HG03039 (cell line): ENCODE data around the gene LDLR.

Source experiments
- ATAC-seq: cut with Tn5 transposase; IDR thresholded peaks from one replicate; pipeline ENCODE4 v1.9.1; 2021; ENCODE audit warnings: mild to moderate bottlenecking, moderate library complexity; ENCODE audit not compliant: unreplicated experiment

LDLR gene

DNA sequence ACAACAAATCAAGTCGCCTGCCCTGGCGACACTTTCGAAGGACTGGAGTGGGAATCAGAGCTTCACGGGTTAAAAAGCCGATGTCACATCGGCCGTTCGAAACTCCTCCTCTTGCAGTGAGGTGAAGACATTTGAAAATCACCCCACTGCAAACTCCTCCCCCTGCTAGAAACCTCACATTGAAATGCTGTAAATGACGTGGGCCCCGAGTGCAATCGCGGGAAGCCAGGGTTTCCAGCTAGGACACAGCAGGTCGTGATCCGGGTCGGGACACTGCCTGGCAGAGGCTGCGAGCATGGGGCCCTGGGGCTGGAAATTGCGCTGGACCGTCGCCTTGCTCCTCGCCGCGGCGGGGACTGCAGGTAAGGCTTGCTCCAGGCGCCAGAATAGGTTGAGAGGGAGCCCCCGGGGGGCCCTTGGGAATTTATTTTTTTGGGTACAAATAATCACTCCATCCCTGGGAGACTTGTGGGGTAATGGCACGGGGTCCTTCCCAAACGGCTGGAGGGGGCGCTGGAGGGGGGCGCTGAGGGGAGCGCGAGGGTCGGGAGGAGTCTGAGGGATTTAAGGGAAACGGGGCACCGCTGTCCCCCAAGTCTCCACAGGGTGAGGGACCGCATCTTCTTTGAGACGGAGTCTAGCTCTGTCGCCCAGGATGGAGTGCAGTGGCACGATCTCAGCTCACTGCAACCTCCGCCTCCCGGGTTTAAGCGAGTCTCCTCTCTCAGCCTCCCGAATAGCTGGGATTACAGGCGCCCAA lies at the start of gene LDLR:
Gene LDLR (plus strand): TSS at position 210 of the 760 bp plus-strand sequence. CDS start 86 bp downstream, at position 296.
- no peak for ATAC-seq

DNA sequence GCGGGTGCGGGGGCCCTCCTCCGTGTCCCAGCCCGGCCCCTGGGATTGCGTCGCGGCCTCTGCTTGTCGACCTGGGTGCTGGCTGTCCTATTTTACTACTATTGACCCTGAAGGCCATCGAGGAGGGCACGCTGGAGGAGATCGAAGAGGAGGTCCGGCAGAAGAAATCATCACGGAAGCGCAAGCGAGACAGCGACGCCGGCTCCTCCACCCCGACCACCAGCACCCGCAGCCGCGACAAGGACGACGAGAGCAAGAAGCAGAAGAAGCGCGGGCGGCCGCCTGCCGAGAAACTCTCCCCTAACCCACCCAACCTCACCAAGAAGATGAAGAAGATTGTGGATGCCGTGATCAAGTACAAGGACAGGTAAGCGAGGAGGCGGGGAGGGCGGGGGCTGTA lies 48.1 kb upstream of the LDLR start:
- no peak for ATAC-seq

DNA sequence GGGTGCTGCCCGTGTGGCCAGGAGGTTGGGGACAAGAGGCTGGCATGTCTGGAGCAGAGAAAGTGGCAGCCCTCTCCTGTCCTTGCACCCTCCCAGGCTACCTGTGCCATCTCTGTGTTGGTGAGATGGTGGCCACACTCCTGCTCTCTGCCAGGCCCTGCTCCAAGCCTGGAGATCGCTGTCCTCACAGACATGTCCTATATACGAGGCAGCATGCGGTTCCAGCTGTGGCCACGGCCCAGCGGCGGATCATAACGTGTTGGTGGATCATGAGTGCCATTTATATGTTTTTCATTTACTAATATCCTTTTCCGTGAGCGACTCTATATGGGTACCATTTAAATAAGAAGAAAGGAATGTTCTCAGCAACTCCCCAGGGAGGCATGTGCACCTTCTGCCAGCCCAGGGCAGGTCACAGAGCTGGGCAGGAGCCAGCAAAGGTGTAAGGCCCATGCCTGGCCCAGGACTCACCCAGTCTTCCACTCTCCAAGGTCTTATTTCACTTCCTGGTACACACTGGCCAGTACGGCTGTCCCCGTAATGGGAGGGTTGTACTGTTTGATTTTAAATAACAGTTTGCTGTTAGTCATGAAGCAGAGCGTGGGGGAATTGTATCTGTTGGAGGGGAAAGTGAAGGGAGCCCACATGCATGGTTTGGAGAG lies 47.2 kb upstream of the LDLR start:
- ATAC-seq: no peak

DNA sequence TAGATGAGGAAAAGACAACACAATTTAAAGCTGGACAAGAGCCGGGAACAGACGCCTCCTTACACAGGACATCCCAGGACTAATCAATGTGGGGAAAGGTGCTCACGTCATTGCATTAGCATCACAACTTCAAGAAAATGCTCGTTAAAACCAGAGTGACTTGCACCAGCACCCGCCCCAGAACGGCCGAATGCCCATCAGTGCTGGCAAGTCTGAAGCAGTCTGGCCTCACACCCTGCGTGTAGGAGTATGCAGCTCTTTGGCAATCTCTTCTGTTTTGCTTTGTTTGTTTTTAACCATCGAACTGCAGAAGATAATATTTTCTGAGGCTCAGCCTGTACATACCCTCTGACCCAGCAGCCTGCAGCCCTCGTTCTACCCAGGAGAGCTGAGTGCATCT lies 44.8 kb upstream of the LDLR start:
- no peak for ATAC-seq

DNA sequence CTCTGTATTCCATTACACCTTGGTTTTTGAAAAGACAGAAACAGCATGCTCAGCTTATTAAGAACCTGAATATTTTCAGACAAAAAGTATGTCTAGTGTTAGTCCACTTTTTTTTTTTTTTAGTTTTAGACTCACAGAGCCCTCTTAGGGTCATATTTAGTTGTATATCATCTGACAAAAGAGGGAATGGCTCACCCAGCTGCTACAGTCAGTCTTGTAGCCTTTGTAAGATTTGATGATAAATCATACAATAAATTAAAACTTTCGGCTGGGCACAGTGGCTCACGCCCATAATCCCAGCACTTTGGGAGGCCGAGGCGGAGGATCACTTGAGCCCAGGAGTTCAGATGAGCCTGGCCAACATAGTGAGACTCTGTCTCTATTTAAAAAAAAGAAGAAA lies 43.7 kb upstream of the LDLR start:
- no peak for ATAC-seq

DNA sequence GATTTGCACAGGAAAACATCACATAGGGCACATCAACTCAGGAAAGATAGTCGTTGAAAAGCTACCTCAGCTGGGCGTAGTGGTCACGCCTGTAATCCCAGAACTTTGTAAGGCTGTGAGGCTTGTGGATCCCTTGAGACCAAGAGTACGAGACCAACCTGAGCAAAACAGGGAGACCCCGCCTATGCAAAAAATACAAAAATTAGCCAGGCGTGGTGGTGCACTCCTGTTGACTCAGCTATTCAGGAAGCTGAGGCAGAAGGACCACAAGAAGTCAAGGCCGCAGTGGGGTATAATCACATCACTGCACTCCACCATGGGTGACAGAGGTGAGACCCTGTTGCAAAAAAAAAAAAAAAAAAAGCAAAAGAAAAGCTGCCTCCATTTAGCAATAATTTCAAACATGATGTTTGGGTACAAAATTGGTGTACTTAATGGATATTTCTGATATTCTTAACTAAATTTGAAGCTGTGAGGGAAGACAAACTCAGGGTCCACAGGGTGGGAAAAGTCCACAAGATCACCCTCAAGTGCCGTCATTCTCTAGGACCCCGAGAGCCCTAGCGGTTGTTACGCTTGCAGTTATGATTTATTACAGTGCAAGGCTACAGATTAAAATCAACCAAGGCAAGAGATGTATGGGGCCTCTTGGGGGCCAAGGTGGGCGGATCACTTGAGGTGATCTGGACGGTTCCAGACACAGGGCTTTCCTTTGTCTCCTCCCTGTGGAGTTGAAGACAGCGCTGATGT lies 42.5 kb upstream of the LDLR start:
- no peak for ATAC-seq

DNA sequence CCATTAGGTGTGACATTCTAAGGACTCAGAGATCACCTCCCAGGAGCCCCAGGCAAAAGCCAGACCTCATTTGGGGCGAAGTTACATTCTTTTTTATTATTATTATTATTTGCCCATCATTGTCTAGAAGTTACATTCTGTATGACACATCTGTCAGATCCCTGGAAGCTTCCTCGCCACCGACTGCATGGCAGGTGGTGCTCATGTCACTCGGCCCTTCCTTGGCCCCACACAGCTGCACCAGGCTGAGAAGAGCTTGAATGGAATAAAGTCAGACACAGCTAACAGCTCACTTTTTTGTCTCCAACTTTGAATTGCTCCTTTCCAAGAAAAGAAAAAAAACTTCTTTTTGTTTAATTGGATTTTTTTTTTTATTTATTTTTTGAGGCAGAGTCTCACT lies 41.4 kb upstream of the LDLR start:
- ATAC-seq: no peak

DNA sequence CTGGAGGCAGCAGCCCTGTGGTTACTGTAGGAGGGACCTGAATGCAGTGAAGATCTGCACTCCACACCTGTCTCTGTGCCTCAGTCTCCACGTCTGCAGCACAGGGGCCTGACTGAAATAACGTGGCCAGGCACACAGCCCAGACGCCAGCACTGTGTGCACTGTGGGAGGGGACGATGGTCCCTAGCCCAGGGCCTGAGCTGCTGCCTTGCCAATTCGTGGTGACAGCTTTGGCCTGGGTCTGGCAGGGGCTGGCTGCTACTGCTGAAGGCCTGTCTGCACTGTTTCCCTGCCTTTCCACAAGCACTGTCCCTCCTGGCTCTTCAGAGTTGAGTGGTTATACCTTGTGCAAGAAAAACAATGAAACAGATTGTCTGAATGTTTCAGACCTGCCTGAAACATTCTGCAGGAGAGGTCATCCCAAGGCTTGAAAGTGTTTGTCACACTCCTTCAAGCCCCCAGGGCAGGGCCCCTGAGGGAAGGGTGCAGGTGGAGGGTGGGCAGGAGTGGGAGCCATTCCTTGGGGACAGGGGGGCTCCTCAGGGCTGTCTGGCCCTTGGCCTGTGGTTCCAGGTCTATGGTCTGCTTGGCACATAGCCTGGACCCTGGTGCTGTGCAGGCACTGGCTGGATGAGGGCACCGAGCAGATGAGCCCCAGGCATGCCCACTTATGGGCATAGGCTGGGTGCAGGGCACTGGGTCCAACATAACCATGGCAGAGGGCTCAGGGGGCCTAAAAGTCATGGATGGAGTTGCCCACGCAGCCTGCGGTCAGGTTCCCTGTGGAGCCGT lies 38.7 kb upstream of the LDLR start:
- no peak for ATAC-seq

DNA sequence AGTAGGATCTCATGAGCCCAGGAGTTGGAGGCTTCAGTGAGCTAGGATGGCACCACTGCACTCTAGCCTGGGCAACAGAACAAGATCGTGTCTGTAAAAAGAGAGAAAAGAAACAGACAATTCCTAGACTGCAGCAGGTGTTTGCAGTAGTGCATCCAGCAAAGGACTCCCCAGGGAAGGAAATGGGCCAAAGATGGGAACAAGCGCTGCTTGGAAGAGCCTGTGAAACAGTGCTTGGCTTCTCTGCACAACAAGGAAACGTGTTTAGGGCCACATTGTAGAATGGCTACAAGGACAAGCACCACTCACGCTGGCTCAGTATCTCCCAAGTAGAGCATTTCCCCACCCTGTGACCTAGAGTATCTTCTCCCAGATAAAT lies 35.5 kb upstream of the LDLR start:
- ATAC-seq: no peak

DNA sequence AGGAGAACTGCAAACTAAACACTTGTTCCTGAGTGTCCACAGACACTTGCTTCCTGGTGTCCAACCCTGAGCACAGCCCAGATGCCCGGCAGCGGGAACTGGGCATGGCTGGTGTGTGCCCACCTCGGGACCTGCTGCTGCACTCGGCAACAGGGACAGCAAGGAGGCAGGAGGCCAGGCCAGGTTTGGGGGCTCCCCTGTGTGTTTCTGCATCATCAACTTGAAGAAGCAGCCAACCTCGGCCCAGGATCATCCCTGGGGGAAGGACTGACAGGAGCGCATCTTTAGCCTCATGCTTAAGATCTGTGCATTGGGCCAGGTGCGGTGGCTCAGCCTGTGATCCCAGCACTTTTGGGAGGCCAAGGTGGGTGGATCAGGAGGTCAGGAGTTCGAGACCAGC lies 35.1 kb upstream of the LDLR start:
- ATAC-seq: no peak

DNA sequence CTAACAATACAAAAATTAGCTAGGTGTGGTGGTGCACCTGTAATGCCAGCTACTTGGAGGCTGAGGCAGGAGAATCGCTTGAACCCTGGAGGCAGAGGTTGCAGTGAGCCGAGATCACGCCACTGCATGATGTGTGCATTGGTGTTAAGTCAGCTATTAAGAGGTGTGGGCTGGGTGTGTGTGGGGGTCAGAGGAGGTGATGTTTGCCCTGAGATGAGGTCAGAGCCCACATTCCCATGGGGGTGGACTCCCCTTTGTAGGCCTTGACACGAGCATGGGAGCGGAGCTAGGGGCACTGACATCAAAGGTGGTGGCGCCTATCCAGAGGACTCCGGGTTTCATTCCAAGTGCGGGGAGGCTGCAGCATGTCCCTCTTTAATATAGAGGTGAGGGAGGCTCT lies 34.6 kb upstream of the LDLR start:
- ATAC-seq: no peak

DNA sequence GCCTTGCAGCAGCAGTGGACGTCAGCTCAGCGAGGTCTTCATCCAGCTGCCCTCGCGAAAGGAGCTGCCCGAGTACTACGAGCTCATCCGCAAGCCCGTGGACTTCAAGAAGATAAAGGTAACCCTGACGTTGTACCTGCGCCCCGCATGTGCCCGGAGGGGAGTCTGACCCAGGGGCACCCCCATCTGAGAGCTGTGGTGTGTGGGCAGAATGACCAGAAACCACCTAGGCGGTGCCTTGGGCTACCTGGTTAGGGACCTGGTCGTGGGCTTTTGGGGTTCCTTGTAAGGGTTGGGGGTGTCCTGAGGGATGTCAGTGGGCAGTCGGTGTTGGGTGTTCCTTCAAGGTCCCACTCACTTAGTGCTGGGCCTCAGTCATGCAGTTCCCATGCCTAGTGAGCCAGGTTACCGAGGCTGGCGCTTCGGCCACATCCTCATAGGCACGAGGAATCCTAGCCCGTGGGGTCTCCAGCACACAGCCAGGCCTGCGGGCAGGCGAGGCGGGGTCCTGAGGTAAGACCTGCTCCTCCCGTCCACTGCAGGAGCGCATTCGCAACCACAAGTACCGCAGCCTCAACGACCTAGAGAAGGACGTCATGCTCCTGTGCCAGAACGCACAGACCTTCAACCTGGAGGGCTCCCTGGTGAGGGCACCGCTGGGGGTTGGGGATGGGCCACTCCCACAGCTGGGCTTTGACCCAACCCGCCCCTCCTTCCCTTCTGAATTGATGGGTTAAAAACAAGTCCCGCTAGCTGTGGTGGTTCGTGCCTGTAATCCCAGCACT lies 30.8 kb upstream of the LDLR start:
- no peak for ATAC-seq

DNA sequence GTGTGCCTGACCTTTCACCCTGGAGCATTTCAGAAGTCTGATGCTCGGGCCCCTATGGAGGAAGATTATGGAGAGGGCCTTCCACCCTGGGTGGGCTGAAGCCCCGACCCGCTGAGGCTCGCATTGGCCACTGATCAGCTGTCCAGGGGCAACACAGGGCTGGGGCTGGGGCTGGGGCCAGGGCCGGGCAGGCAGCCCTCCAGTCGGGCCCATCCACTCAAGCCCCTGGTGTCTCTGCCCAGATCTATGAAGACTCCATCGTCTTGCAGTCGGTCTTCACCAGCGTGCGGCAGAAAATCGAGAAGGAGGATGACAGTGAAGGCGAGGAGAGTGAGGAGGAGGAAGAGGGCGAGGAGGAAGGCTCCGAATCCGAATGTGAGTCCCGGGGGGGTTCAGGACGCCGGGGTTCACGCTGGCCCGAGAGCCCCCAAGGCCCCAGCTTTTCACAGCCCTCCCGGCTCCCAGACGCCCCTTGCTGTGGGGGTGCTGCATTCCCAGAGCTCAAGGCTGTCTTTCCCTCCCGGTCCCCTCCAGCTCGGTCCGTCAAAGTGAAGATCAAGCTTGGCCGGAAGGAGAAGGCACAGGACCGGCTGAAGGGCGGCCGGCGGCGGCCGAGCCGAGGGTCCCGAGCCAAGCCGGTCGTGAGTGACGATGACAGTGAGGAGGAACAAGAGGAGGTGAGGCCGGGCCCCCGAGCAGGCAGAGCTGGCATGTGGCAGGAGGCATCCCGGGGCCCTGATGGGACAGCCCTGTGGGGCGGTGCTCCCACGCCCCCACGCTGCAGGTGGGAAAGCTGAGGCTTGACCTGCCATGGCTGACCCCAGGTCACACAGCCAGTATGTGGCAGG lies 29.5 kb upstream of the LDLR start:
- ATAC-seq: no peak

DNA sequence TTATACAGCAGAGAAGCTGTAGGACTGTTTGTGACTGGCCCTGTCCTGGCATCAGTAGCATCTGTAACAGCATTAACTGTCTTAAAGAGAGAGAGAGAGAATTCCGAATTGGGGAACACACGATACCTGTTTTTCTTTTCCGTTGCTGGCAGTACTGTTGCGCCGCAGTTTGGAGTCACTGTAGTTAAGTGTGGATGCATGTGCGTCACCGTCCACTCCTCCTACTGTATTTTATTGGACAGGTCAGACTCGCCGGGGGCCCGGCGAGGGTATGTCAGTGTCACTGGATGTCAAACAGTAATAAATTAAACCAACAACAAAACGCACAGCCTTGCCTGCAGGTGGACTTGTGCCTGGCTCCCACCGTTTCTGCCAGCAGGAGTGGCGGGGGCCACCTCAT lies 27.3 kb upstream of the LDLR start:
- no peak for ATAC-seq

DNA sequence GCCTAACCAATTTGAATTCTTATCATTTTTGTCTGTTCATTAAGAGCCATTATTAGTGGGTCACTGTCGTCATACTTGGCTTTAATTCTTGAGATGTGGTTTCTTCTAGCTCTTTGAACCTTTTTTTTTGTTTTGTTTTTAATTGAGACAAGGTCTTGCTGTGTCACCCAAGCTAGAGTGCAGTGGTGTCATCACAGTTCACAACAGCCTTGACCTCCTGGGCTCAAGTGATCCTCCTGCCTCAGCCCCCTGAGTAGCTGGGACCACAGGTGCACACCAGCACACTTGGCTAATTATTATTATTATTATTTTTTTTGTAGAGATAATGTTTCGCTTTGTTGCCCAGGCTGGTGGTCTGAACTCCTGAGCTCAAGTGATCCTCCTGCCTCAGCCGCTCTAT lies 25.8 kb upstream of the LDLR start:
- no peak for ATAC-seq

DNA sequence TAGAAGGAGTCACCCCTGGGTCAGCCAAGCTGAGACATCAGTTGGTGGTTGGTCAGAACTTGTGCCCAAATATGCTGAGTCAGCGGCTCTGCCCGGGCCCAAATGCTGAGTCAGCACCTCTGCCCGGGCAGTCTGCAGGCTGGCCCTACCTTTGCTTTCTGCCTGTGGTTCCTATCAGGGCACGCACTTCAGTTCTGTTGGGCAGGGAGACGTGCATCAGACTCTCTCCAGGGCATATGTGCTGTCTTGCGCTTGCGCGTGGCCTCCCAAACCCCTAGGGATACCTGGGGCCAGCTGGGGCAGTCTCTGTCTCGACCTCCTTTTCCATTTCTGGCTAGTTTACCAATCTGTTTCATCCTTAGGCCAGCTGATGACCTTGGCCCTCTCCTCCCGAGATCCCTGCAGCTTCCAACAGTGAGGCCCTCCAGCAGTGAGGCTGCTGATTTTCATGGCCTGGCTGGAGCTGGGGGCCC lies 24.4 kb upstream of the LDLR start:
- ATAC-seq: no peak

DNA sequence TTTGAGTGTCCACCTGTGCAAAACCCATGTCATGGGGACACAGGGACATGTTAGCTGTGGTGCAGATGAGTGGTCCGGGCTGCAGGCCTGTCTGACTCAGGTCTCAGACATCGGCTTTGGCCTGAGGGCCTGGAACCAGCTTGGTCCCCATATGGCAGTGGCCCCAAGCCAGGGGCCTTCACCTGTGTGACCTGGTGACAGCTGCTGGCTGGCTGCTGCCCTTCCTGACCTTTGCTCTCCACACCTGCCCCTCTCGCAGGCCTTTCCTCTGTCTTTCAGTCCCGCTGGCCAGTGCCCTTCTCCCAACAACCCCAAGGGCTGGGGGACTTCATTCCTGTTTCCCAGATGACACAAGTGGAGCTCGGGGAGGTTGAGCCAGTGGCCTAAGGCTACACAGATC lies 22.9 kb upstream of the LDLR start:
- no peak for ATAC-seq

DNA sequence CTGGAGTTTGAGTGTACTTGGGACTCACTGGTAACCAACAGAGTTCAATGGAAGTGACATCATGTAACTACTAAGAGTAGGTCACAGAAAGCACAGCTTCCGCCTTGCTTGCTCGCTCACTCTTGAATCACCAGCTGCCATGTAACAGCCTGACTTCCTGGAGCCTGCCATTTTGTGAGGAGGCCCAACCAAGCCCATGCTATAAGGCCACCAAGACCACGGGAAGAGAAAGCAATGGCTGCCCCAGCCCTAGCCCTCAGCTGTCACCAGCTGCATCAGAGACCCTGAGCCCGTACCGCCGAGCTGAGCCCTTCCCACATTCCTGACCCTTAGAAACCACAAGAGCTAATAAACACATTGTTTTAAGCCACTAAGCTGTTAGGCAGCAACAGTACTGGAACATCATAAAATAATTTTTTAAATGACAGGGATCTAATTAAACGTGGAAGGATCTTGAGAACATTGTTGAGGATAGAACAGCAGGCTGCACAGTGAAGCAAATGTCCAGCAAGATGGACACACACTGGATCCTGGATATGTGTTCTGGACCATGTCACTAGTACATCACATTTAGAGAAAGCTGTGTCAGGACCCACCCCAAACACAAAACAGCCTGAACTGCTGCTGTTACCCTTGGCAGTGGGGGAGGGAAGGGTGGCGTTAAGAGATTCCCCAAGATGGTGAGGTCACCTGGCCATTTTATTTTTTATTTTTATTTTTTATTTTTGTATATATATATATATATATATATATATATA lies 21.7 kb upstream of the LDLR start:
- no peak for ATAC-seq

DNA sequence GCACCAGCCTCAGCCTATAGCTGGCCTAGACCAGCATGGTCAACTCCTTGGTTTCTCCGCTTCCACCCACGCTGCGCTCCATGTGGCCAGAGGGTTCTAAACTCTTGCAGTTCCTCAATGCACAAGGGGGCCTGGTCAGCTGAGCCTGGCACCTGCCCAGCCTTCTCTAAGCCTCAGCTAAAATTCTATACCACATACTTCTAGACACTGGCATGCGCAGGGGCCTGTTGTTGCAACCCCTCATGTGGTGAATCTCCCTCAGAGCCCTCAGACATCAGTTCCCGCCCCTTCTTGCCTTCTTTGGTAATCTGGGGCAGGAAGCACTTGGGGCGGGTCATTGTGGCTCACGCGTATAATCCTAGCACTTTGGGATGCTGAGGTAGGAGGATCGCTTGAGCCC lies 19.7 kb upstream of the LDLR start:
- no peak for ATAC-seq
